HepG2 (cell line): ENCODE results near the gene SEMA4A. TPM values are rescaled to one million over a fixed set of nuclear protein-coding genes. Genes with fewer than 3 reads are reported as not detected.

Experiments used
- BCL6 ChIP-seq: IDR thresholded peaks from 2 replicates; pipeline ENCODE4 v1.6.1; 2016; ENCODE audit warnings: missing genetic modification reagents, missing compliant biosample characterization
- CEBPZ ChIP-seq: IDR thresholded peaks from 2 replicates; pipeline ENCODE4 v1.6.1; 2012; ENCODE audit warnings: low read length, improper control_type of control experiment
- FLYWCH1 ChIP-seq: sonication (generic); formaldehyde crosslinking; IDR thresholded peaks from 2 replicates; pipeline ENCODE4 v1.8.1; 2023; ENCODE audit warnings: mild to moderate bottlenecking, missing genetic modification reagents
- HOXD1 ChIP-seq: sonication (generic); formaldehyde crosslinking; IDR thresholded peaks from 2 replicates; pipeline ENCODE4 v1.5.0; 2020; ENCODE audit warnings: missing genetic modification reagents
- IKZF5 ChIP-seq: IDR thresholded peaks from 2 replicates; pipeline ENCODE4 v1.6.1; 2018; ENCODE audit warnings: missing genetic modification reagents, mild to moderate bottlenecking, missing compliant biosample characterization
- NCOR1 ChIP-seq: fragments of 200-600 bp; sonication (generic); IDR thresholded peaks from 2 replicates; pipeline ENCODE4 v1.7.0; 2017; ENCODE audit warnings: antibody characterized with exemption, low read length, borderline replicate concordance
- SAFB2 ChIP-seq: sonication (generic); formaldehyde crosslinking; IDR thresholded peaks from 2 replicates; pipeline ENCODE4 v1.5.1; 2020; ENCODE audit warnings: missing genetic modification reagents, low read depth, mild to moderate bottlenecking, borderline replicate concordance
- SALL1 ChIP-seq: sonication (generic); formaldehyde crosslinking; IDR thresholded peaks from 2 replicates; pipeline ENCODE4 v1.8.0; 2022; ENCODE audit warnings: mild to moderate bottlenecking, missing genetic modification reagents
- SMYD3 ChIP-seq: sonication (generic); formaldehyde crosslinking; IDR thresholded peaks from 2 replicates; pipeline ENCODE4 v1.8.1; 2023; ENCODE audit warnings: mild to moderate bottlenecking, missing genetic modification reagents
- SOX13 ChIP-seq, 3 experiments: fragments of 450-650 bp in 1 of 3; sonication (generic) in 1 of 3; formaldehyde crosslinking in 1 of 3; IDR thresholded peaks in 2 of 3; conservative IDR thresholded peaks in 1 of 3; 2 replicates each; pipeline versions ENCODE4 v1.5.0 to v1.6.1; 2016 to 2020; ENCODE audit warnings: antibody characterized with exemption in 1 of 3, mild to moderate bottlenecking in 1 of 3, missing compliant biosample characterization in 1 of 3, missing genetic modification reagents in 1 of 3, moderate library complexity in 1 of 3
- STAG1 ChIP-seq: sonication (generic); formaldehyde crosslinking; IDR thresholded peaks from 2 replicates; pipeline ENCODE4 v1.4.0; 2020; ENCODE audit warnings: missing genetic modification reagents
- TFAP4 ChIP-seq: sonication (generic); IDR thresholded peaks from 2 replicates; pipeline ENCODE4 v1.6.1; 2016; ENCODE audit warnings: low read depth, borderline replicate concordance
- XRCC5 ChIP-seq: fragments of 200-400 bp; formaldehyde crosslinking; optimal IDR thresholded peaks from 2 replicates; pipeline ENCODE3; 2017; ENCODE audit warnings: mild to moderate bottlenecking, low read length
- ZEB1 ChIP-seq: IDR thresholded peaks from 2 replicates; pipeline ENCODE4 v1.6.1; 2012; ENCODE audit warnings: mild to moderate bottlenecking, low read depth, inconsistent platforms; ENCODE audit not compliant: insufficient replicate concordance
- ZNF337 ChIP-seq: sonication (generic); formaldehyde crosslinking; IDR thresholded peaks from 2 replicates; pipeline ENCODE4 v1.5.1; 2020; ENCODE audit warnings: missing genetic modification reagents, low read depth, mild to moderate bottlenecking, borderline replicate concordance
- ZNF510 ChIP-seq: sonication (generic); formaldehyde crosslinking; IDR thresholded peaks from 2 replicates; pipeline ENCODE4 v1.4.0; 2020; ENCODE audit warnings: low read depth, mild to moderate bottlenecking, missing genetic modification reagents
- ZNF546 ChIP-seq: sonication (generic); formaldehyde crosslinking; conservative IDR thresholded peaks from 2 replicates; pipeline ENCODE4 v1.8.1; 2023; ENCODE audit warnings: mild to moderate bottlenecking, missing genetic modification reagents
- ZNF552 ChIP-seq: sonication (generic); formaldehyde crosslinking; IDR thresholded peaks from 2 replicates; pipeline ENCODE4 v1.9.0; 2022; ENCODE audit warnings: missing genetic modification reagents, mild to moderate bottlenecking, borderline replicate concordance
- ZNF570 ChIP-seq: sonication (generic); formaldehyde crosslinking; IDR thresholded peaks from 2 replicates; pipeline ENCODE4 v1.4.0; 2020; ENCODE audit warnings: mild to moderate bottlenecking, missing genetic modification reagents, borderline replicate concordance
- ZSCAN29 ChIP-seq: sonication (generic); formaldehyde crosslinking; conservative IDR thresholded peaks from 2 replicates; pipeline ENCODE4 v1.4.0; 2020; ENCODE audit warnings: mild to moderate bottlenecking, missing genetic modification reagents
- polyA plus RNA-seq, 8 experiments: library from polyadenylated mRNA; depleted of rRNA in 3 of 8; stranded (reverse) in 7 of 8; unstranded in 1 of 8; fragments of >200 nt; fragmentation: Illumina TruSeq in 4 of 8; extraction: Trizol in 4 of 8; gene quantifications; 2 replicates each; pipeline versions ENCODE4 v1.2.1 to v1.2.3, GENCODE V29; 2011 to 2016; ENCODE audit warnings: low read depth in 4 of 8, missing spikeins in 1 of 8, mixed read lengths in 1 of 8; ENCODE audit not compliant: insufficient read depth in 1 of 8
- total RNA-seq, 5 experiments: library from RNA; depleted of rRNA; stranded (reverse); fragments of >200 nt; fragmentation: Illumina TruSeq; extraction: Trizol; gene quantifications; 2 replicates each; pipeline ENCODE4 v1.2.3, GENCODE V29; 2016; ENCODE audit warnings: low read depth in 1 of 5
- TF ChIP-seq, protein P1 (sequence below): sonication (generic); formaldehyde crosslinking; IDR thresholded peaks from 2 replicates; pipeline ENCODE4 v1.4.0; 2020; ENCODE audit warnings: low read depth, mild to moderate bottlenecking, missing genetic modification reagents
- TF ChIP-seq, protein P2 (sequence below): IDR thresholded peaks from 2 replicates; pipeline ENCODE4 v1.6.1; 2016; ENCODE audit warnings: mild to moderate bottlenecking

Gene SEMA4A
- total and polyA plus RNA-seq, 2 of the 13 experiments (the other 11 are each of a cell fraction or from before 2014, with no cell fraction given) = 0.09 to 0.20 TPM

DNA sequence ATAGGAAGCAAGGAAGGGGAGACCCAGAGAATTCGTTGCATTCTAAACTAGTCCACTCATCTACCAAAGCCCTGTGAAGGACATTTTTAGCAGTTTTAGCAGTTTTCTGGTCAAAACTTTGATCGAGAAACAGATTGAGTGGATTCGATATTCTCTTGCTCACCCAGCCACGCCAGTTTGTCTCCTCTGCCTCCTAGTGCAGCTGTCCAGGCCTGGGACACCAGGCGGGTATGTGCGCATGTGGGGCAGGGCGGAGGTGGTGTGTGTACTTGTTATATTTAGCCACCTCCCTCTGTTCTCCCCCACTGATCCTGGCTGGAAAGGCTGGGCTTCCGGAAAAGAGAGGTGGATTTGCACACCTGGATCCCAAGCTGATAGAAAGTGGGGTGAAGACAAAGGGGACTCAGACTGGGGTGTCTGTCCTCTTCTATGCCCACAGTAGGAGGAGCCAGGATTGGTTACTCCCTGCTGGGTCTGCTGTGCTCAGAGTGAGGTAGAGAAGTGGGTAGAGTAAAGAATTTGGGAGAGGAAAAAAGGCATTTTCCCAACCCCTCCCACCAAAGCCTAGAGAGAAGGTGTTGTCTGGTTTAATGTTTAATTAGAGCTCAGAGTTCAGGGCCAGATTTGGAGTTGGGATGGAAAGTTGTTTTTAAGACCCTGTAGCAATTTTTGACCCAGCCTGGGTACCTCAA lies 35.1 kb upstream of the SEMA4A start (continued):
- TF ChIP-seq ZNF337 (CRISPR knock-in tag) = no peak
- TF ChIP-seq SAFB2 (CRISPR knock-in tag) = no peak; the same call in 1 of the 2 replicates
- TF ChIP-seq TFAP4 = peak; percentile 42; the same call in 1 of the 2 replicates
- no peak for TF ChIP-seq STAG1 (CRISPR knock-in tag)
- no peak for TF ChIP-seq ZNF570 (CRISPR knock-in tag)
- TF ChIP-seq SALL1 (CRISPR knock-in tag) = peak; percentile 60; the same call in 1 of the 2 replicates
- TF ChIP-seq ZSCAN29 (CRISPR knock-in tag) = no peak
- no peak for TF ChIP-seq ZNF510 (CRISPR knock-in tag)
- TF ChIP-seq NCOR1 = peak; percentile 19; the same call in 1 of the 2 replicates
- no peak for TF ChIP-seq CEBPZ
- no peak for TF ChIP-seq SMYD3 (CRISPR knock-in tag)
- TF ChIP-seq, protein P1, sequence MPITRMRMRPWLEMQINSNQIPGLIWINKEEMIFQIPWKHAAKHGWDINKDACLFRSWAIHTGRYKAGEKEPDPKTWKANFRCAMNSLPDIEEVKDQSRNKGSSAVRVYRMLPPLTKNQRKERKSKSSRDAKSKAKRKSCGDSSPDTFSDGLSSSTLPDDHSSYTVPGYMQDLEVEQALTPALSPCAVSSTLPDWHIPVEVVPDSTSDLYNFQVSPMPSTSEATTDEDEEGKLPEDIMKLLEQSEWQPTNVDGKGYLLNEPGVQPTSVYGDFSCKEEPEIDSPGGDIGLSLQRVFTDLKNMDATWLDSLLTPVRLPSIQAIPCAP (CRISPR knock-in tag) = no peak
- TF ChIP-seq BCL6 (CRISPR knock-in tag) = peak; percentile 12; the same call in 1 of the 2 replicates
- TF ChIP-seq SOX13 (IDR thresholded peaks at IDR 0.05) = no peak
- TF ChIP-seq SOX13 (CRISPR knock-in tag; conservative IDR thresholded peaks at IDR 0.05 in 1 of 2, IDR thresholded peaks at IDR 0.05 in 1 of 2) = peak in 1 of 2 experiments; percentile 26; a peak in 1 of 4 replicates
- peak; percentile 92 for TF ChIP-seq ZEB1
- no peak for TF ChIP-seq FLYWCH1 (CRISPR knock-in tag)
- TF ChIP-seq ZNF552 (CRISPR knock-in tag) = no peak
- TF ChIP-seq, protein P2, sequence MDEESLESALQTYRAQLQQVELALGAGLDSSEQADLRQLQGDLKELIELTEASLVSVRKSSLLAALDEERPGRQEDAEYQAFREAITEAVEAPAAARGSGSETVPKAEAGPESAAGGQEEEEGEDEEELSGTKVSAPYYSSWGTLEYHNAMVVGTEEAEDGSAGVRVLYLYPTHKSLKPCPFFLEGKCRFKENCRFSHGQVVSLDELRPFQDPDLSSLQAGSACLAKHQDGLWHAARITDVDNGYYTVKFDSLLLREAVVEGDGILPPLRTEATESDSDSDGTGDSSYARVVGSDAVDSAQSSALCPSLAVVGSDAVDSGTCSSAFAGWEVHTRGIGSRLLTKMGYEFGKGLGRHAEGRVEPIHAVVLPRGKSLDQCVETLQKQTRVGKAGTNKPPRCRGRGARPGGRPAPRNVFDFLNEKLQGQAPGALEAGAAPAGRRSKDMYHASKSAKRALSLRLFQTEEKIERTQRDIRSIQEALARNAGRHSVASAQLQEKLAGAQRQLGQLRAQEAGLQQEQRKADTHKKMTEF (CRISPR knock-in tag) = peak; percentile 51; the same call in 1 of the 2 replicates
- no peak for TF ChIP-seq IKZF5 (CRISPR knock-in tag)
- TF ChIP-seq ZNF546 (CRISPR knock-in tag) = no peak
- no peak for TF ChIP-seq HOXD1 (CRISPR knock-in tag)
- TF ChIP-seq XRCC5 = peak; percentile 21
